ENCODE measurements around the gene BANP.
"Not testable (repeated sequence)": the region's sequence is repeated elsewhere in the genome, so short reads cannot be mapped to it uniquely, and the experiment has no call there.

DNA sequence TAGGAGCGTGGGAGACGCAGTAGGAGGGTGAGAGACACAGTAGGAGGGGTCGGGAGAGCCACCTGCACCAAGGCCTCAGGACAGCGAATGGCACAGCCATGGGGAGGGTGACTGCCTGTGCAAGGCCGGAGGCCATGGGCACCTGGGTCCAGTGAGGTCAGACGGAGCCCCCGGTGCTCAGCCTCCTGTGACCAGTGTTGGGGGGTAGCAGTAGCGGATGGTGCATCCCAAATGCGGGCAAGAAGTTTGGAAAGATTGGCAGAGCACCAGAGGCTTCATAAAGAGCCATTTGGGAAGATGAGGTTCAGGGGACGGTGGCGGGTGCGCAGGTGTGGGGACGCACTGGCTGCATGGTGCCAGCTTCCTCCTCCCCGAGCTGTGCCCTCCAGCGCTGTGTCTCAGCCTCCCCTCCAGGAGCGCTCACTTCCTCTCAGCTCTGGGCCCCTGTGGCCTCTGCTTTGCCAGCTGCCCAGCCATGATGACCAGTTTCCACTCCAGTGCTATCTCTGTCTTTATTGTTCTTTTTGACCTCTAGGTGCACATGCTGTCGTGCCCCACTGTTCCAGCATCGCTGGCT is 90.8 kb downstream of the BANP start:
- not testable (repeated sequence) for TF ChIP-seq RELA (CRISPR knock-in tag; IDR thresholded peaks at IDR 0.05; ENCODE audit: borderline replicate concordance); TCF7 (CRISPR knock-in tag; IDR thresholded peaks at IDR 0.05; ENCODE audit: low read depth); FOXJ3 (CRISPR knock-in tag; IDR thresholded peaks at IDR 0.05; ENCODE audit: borderline replicate concordance); CREM (CRISPR knock-in tag; IDR thresholded peaks at IDR 0.05); JUN (CRISPR knock-in tag; IDR thresholded peaks at IDR 0.05); ZBTB21 (CRISPR knock-in tag; IDR thresholded peaks at IDR 0.05; ENCODE audit: borderline replicate concordance)
- TF ChIP-seq, protein P1, sequence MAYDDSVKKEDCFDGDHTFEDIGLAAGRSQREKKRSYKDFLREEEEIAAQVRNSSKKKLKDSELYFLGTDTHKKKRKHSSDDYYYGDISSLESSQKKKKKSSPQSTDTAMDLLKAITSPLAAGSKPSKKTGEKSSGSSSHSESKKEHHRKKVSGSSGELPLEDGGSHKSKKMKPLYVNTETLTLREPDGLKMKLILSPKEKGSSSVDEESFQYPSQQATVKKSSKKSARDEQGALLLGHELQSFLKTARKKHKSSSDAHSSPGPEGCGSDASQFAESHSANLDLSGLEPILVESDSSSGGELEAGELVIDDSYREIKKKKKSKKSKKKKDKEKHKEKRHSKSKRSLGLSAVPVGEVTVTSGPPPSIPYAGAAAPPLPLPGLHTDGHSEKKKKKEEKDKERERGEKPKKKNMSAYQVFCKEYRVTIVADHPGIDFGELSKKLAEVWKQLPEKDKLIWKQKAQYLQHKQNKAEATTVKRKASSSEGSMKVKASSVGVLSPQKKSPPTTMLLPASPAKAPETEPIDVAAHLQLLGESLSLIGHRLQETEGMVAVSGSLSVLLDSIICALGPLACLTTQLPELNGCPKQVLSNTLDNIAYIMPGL (CRISPR knock-in tag; IDR thresholded peaks at IDR 0.05), result not testable (repeated sequence)
- TF ChIP-seq, protein P2, sequence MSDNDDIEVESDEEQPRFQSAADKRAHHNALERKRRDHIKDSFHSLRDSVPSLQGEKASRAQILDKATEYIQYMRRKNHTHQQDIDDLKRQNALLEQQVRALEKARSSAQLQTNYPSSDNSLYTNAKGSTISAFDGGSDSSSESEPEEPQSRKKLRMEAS (CRISPR knock-in tag; IDR thresholded peaks at IDR 0.05), result not testable (repeated sequence)
- TF ChIP-seq, protein P3, sequence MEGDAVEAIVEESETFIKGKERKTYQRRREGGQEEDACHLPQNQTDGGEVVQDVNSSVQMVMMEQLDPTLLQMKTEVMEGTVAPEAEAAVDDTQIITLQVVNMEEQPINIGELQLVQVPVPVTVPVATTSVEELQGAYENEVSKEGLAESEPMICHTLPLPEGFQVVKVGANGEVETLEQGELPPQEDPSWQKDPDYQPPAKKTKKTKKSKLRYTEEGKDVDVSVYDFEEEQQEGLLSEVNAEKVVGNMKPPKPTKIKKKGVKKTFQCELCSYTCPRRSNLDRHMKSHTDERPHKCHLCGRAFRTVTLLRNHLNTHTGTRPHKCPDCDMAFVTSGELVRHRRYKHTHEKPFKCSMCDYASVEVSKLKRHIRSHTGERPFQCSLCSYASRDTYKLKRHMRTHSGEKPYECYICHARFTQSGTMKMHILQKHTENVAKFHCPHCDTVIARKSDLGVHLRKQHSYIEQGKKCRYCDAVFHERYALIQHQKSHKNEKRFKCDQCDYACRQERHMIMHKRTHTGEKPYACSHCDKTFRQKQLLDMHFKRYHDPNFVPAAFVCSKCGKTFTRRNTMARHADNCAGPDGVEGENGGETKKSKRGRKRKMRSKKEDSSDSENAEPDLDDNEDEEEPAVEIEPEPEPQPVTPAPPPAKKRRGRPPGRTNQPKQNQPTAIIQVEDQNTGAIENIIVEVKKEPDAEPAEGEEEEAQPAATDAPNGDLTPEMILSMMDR (IDR thresholded peaks at IDR 0.05), result not testable (repeated sequence)
- TF ChIP-seq, protein P4, sequence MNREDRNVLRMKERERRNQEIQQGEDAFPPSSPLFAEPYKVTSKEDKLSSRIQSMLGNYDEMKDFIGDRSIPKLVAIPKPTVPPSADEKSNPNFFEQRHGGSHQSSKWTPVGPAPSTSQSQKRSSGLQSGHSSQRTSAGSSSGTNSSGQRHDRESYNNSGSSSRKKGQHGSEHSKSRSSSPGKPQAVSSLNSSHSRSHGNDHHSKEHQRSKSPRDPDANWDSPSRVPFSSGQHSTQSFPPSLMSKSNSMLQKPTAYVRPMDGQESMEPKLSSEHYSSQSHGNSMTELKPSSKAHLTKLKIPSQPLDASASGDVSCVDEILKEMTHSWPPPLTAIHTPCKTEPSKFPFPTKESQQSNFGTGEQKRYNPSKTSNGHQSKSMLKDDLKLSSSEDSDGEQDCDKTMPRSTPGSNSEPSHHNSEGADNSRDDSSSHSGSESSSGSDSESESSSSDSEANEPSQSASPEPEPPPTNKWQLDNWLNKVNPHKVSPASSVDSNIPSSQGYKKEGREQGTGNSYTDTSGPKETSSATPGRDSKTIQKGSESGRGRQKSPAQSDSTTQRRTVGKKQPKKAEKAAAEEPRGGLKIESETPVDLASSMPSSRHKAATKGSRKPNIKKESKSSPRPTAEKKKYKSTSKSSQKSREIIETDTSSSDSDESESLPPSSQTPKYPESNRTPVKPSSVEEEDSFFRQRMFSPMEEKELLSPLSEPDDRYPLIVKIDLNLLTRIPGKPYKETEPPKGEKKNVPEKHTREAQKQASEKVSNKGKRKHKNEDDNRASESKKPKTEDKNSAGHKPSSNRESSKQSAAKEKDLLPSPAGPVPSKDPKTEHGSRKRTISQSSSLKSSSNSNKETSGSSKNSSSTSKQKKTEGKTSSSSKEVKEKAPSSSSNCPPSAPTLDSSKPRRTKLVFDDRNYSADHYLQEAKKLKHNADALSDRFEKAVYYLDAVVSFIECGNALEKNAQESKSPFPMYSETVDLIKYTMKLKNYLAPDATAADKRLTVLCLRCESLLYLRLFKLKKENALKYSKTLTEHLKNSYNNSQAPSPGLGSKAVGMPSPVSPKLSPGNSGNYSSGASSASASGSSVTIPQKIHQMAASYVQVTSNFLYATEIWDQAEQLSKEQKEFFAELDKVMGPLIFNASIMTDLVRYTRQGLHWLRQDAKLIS (CRISPR knock-in tag; IDR thresholded peaks at IDR 0.05; ENCODE audit: borderline replicate concordance), result not testable (repeated sequence)
- TF ChIP-seq, protein P5, sequence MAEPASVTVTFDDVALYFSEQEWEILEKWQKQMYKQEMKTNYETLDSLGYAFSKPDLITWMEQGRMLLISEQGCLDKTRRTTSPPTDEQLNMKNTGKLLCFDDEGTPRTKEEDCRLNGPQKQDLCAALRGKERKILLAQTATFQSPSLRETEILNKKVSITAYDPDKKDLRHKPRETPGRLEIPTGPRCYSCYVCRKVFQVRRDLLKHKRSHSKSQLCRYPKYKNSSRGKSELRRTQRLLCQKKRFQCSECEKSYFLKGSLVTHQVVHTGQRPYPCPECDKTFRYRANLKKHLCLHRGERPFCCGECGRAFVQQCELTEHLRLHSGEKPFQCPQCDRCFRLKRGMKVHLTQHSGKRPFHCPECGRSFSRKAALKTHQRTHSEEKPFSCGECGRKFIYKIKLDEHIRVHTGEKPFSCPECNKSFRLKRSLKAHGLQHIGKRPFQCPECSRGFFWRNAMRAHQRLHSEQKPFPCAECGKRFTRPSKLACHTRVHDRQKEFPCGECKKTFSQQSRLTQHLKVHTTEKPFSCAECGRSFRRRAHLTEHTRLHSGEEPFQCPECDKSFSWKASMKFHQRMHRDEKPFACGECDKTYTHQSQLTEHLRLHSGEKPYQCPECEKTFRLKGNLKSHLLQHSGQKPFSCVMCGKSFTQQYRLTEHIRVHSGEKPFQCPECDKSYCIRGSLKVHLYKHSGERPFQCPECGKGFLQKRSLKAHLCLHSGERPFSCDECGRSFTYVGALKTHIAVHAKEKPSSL (CRISPR knock-in tag; conservative IDR thresholded peaks at IDR 0.05), result not testable (repeated sequence)
- TF ChIP-seq, protein P6, sequence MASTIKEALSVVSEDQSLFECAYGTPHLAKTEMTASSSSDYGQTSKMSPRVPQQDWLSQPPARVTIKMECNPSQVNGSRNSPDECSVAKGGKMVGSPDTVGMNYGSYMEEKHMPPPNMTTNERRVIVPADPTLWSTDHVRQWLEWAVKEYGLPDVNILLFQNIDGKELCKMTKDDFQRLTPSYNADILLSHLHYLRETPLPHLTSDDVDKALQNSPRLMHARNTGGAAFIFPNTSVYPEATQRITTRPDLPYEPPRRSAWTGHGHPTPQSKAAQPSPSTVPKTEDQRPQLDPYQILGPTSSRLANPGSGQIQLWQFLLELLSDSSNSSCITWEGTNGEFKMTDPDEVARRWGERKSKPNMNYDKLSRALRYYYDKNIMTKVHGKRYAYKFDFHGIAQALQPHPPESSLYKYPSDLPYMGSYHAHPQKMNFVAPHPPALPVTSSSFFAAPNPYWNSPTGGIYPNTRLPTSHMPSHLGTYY (CRISPR knock-in tag; IDR thresholded peaks at IDR 0.05), result not testable (repeated sequence)
- TF ChIP-seq, protein P7, sequence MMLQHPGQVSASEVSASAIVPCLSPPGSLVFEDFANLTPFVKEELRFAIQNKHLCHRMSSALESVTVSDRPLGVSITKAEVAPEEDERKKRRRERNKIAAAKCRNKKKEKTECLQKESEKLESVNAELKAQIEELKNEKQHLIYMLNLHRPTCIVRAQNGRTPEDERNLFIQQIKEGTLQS (CRISPR knock-in tag; conservative IDR thresholded peaks at IDR 0.05), result not testable (repeated sequence)

All from WTC11 (cell line).